HepG2 (cell line): ENCODE data around the gene ZNF428. TPM values are rescaled to one million over a fixed set of nuclear protein-coding genes. Genes with fewer than 3 reads are reported as not detected.
A peak's percentile ranks its signal among the peaks of the same experiment; 100 is the strongest.

Experiments used
- ATRX ChIP-seq: sonication (generic); formaldehyde crosslinking; IDR thresholded peaks from 2 replicates; pipeline ENCODE4 v1.4.0; 2020; ENCODE audit warnings: missing genetic modification reagents, borderline replicate concordance
- DBP ChIP-seq: sonication (generic); formaldehyde crosslinking; IDR thresholded peaks from 2 replicates; pipeline ENCODE4 v1.4.0; 2020; ENCODE audit warnings: missing genetic modification reagents; ENCODE audit errors: not compliant biosample characterization
- FOSL2 ChIP-seq: sonication (generic); formaldehyde crosslinking; IDR thresholded peaks from 2 replicates; pipeline ENCODE4 v1.4.0; 2020; ENCODE audit warnings: missing genetic modification reagents
- FOXK1 ChIP-seq: sonication (generic); formaldehyde crosslinking; IDR thresholded peaks from 2 replicates; pipeline ENCODE4 v1.4.0; 2020; ENCODE audit warnings: low read depth, missing genetic modification reagents, borderline replicate concordance
- GATAD1 ChIP-seq: IDR thresholded peaks from 2 replicates; pipeline ENCODE4 v1.6.1; 2016; ENCODE audit warnings: missing genetic modification reagents, missing compliant biosample characterization
- HNF4A ChIP-seq: sonication (generic); formaldehyde crosslinking; IDR thresholded peaks from 2 replicates; pipeline ENCODE4 v1.4.0; 2020; ENCODE audit warnings: missing genetic modification reagents
- NPAS2 ChIP-seq: sonication (generic); formaldehyde crosslinking; IDR thresholded peaks from 2 replicates; pipeline ENCODE4 v1.8.0; 2022; ENCODE audit warnings: mild to moderate bottlenecking, missing genetic modification reagents, borderline replicate concordance
- NR2C2 ChIP-seq: sonication (generic); formaldehyde crosslinking; IDR thresholded peaks from 2 replicates; pipeline ENCODE4 v1.4.0; 2020; ENCODE audit warnings: missing genetic modification reagents, mild to moderate bottlenecking, moderate library complexity, borderline replicate concordance
- NR2F2 ChIP-seq: IDR thresholded peaks from 2 replicates; pipeline ENCODE4 v1.6.1; 2012; ENCODE audit warnings: low read depth, inconsistent platforms, borderline replicate concordance
- RARG ChIP-seq: sonication (generic); formaldehyde crosslinking; IDR thresholded peaks from 2 replicates; pipeline ENCODE4 v1.4.0; 2020; ENCODE audit warnings: low read depth, mild to moderate bottlenecking, missing genetic modification reagents
- SIX4 ChIP-seq: sonication (generic); formaldehyde crosslinking; IDR thresholded peaks from 2 replicates; pipeline ENCODE4 v1.4.0; 2020; ENCODE audit warnings: missing genetic modification reagents
- SKIL ChIP-seq: sonication (generic); formaldehyde crosslinking; IDR thresholded peaks from 2 replicates; pipeline ENCODE4 v1.8.0; 2022; ENCODE audit warnings: missing genetic modification reagents, mild to moderate bottlenecking, moderate library complexity, borderline replicate concordance
- SNAI1 ChIP-seq: sonication (generic); formaldehyde crosslinking; IDR thresholded peaks from 2 replicates; pipeline ENCODE4 v1.5.0; 2020; ENCODE audit warnings: mild to moderate bottlenecking, missing genetic modification reagents, borderline replicate concordance
- SNAPC2 ChIP-seq: sonication (generic); formaldehyde crosslinking; IDR thresholded peaks from 2 replicates; pipeline ENCODE4 v1.8.1; 2022; ENCODE audit warnings: mild to moderate bottlenecking, missing genetic modification reagents
- SRSF9 ChIP-seq: fragments of 200-400 bp; formaldehyde crosslinking; IDR thresholded peaks from 2 replicates; pipeline ENCODE4 v1.6.1; 2018; ENCODE audit warnings: borderline replicate concordance, mild to moderate bottlenecking, low read depth, low read length; ENCODE audit not compliant: insufficient read depth, poor library complexity, severe bottlenecking
- THAP11 ChIP-seq: IDR thresholded peaks from 2 replicates; pipeline ENCODE4 v1.6.1; 2016; ENCODE audit warnings: missing biosample characterization, missing genetic modification reagents
- U2AF2 ChIP-seq: fragments of 200-400 bp; formaldehyde crosslinking; IDR thresholded peaks from 2 replicates; pipeline ENCODE4 v1.6.1; 2017; ENCODE audit warnings: low read depth, mild to moderate bottlenecking, low read length
- ZBTB26 ChIP-seq: IDR thresholded peaks from 2 replicates; pipeline ENCODE4 v1.6.1; 2016; ENCODE audit warnings: missing compliant biosample characterization, missing genetic modification reagents, borderline replicate concordance
- ZNF430 ChIP-seq: sonication (generic); formaldehyde crosslinking; IDR thresholded peaks from 2 replicates; pipeline ENCODE4 v1.9.0; 2021; ENCODE audit warnings: mild to moderate bottlenecking, missing genetic modification reagents
- polyA plus RNA-seq, 8 experiments: library from polyadenylated mRNA; depleted of rRNA in 3 of 8; stranded (reverse) in 7 of 8; unstranded in 1 of 8; fragments of >200 nt; fragmentation: Illumina TruSeq in 4 of 8; extraction: Trizol in 4 of 8; gene quantifications; 2 replicates each; pipeline versions ENCODE4 v1.2.1 to v1.2.3, GENCODE V29; 2011 to 2016; ENCODE audit warnings: low read depth in 4 of 8, missing spikeins in 1 of 8, mixed read lengths in 1 of 8; ENCODE audit not compliant: insufficient read depth in 1 of 8
- total RNA-seq, 5 experiments: library from RNA; depleted of rRNA; stranded (reverse); fragments of >200 nt; fragmentation: Illumina TruSeq; extraction: Trizol; gene quantifications; 2 replicates each; pipeline ENCODE4 v1.2.3, GENCODE V29; 2016; ENCODE audit warnings: low read depth in 1 of 5
- TF ChIP-seq, protein P1 (sequence below): sonication (generic); formaldehyde crosslinking; IDR thresholded peaks from 2 replicates; pipeline ENCODE4 v1.4.0; 2020; ENCODE audit warnings: missing genetic modification reagents, borderline replicate concordance

The ZNF428 gene
- total and polyA plus RNA-seq, 2 of the 13 experiments (the other 11 are each of a cell fraction or from before 2014, with no cell fraction given) = 10.4 to 26.9 TPM

DNA sequence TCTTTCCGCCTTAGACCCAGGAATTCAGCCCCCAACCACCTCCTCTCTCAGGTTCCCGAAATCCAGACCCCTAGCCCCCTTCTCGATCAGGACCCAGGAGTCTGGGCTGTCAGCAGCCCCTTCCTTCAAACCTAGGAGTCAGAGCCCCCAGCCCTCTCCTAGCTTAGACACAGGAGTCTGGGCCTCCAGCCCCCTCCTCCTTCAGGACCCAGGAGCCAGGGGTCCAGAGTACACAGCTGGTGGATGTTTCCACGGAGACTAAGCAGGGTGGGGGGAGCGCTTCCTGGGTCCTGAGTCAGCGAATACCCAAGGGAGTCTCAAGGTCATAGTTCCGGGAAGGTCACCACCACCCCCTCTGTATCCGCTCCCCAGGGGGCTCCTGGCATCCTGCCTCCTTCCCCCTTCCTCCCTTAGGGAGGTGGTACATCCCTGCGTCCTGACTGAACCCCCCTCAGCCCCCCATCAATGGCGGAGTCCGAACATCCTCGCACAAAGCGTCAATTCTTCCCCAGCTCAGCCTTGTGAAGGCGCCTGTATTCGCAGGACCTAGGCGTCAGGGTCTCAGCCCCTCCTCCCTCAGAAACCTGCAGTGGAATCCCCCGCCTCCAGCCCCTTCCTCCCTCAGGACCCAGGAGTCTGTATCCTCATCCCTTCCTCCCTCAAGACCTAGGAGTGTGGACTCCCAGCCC, 15.6 kb upstream of the ZNF428 start (continued):
- peak; percentile 91 for TF ChIP-seq HNF4A (CRISPR knock-in tag)
- TF ChIP-seq SNAPC2 = peak; percentile 57; the same call in 1 of the 2 replicates
- TF ChIP-seq RARG (CRISPR knock-in tag) = no peak
- peak; percentile 66; the same call in 1 of the 2 replicates for TF ChIP-seq ZNF430 (CRISPR knock-in tag)
- 0 out of 2 replicates have a peak, but pooled peaks have one; percentile 28 for TF ChIP-seq SIX4 (CRISPR knock-in tag)
- no peak for TF ChIP-seq SRSF9
- no peak for TF ChIP-seq SNAI1
- TF ChIP-seq, protein P1, sequence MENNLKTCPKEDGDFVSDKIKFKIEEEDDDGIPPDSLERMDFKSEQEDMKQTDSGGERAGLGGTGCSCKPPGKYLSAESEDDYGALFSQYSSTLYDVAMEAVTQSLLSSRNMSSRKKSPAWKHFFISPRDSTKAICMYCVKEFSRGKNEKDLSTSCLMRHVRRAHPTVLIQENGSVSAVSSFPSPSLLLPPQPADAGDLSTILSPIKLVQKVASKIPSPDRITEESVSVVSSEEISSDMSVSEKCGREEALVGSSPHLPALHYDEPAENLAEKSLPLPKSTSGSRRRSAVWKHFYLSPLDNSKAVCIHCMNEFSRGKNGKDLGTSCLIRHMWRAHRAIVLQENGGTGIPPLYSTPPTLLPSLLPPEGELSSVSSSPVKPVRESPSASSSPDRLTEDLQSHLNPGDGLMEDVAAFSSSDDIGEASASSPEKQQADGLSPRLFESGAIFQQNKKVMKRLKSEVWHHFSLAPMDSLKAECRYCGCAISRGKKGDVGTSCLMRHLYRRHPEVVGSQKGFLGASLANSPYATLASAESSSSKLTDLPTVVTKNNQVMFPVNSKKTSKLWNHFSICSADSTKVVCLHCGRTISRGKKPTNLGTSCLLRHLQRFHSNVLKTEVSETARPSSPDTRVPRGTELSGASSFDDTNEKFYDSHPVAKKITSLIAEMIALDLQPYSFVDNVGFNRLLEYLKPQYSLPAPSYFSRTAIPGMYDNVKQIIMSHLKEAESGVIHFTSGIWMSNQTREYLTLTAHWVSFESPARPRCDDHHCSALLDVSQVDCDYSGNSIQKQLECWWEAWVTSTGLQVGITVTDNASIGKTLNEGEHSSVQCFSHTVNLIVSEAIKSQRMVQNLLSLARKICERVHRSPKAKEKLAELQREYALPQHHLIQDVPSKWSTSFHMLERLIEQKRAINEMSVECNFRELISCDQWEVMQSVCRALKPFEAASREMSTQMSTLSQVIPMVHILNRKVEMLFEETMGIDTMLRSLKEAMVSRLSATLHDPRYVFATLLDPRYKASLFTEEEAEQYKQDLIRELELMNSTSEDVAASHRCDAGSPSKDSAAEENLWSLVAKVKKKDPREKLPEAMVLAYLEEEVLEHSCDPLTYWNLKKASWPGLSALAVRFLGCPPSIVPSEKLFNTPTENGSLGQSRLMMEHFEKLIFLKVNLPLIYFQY (CRISPR knock-in tag) = peak; percentile 56; the same call in 1 of the 2 replicates
- TF ChIP-seq ZBTB26 = no peak; the same call in 1 of the 2 replicates
- peak; percentile 50; the same call in 1 of the 2 replicates for TF ChIP-seq SKIL
- no peak for TF ChIP-seq U2AF2
- 0 out of 2 replicates have a peak, but pooled peaks have one; percentile 43 for TF ChIP-seq NR2F2
- peak; percentile 53 for TF ChIP-seq NR2C2 (CRISPR knock-in tag)
- TF ChIP-seq NPAS2 (CRISPR knock-in tag) = no peak
- TF ChIP-seq DBP = no peak
- peak; percentile 63 for TF ChIP-seq FOSL2 (CRISPR knock-in tag)
- no peak for TF ChIP-seq ATRX
- TF ChIP-seq GATAD1 (CRISPR knock-in tag) = peak; percentile 37; the same call in 1 of the 2 replicates
- peak; percentile 59; the same call in 1 of the 2 replicates for TF ChIP-seq FOXK1
- TF ChIP-seq THAP11 (CRISPR knock-in tag) = peak; percentile 66; the same call in 1 of the 2 replicates
